HepG2 (cell line): ENCODE data around the gene RBM8A. TPM values are rescaled to one million over a fixed set of nuclear protein-coding genes. Genes with fewer than 3 reads are reported as not detected.

Source experiments
- BRD4 ChIP-seq: sonication (generic); formaldehyde crosslinking; IDR thresholded peaks from 2 replicates; pipeline ENCODE4 v1.4.0; 2020; ENCODE audit warnings: missing genetic modification reagents
- CENPT ChIP-seq: sonication (generic); formaldehyde crosslinking; IDR thresholded peaks from 2 replicates; pipeline ENCODE4 v1.8.0; 2022; ENCODE audit warnings: low read depth, mild to moderate bottlenecking, moderate library complexity, missing genetic modification reagents
- CHD2 ChIP-seq: IDR thresholded peaks from 2 replicates; pipeline ENCODE4 v1.6.1; 2011; ENCODE audit warnings: low read depth, low read length, improper control_type of control experiment
- CREM ChIP-seq, 2 experiments: sonication (generic) in 1 of 2; formaldehyde crosslinking in 1 of 2; IDR thresholded peaks; 2 replicates each; pipeline versions ENCODE4 v1.4.0 to v1.6.1; 2016 to 2020; ENCODE audit warnings: antibody characterized with exemption in 1 of 2, mild to moderate bottlenecking in 1 of 2, missing genetic modification reagents in 1 of 2
- DNMT3B ChIP-seq: conservative IDR thresholded peaks from 2 replicates; pipeline ENCODE4 v1.6.1; 2016; ENCODE audit warnings: missing biosample characterization, control low read depth
- IRX3 ChIP-seq: sonication (generic); formaldehyde crosslinking; IDR thresholded peaks from 2 replicates; pipeline ENCODE4 v1.8.1; 2023; ENCODE audit warnings: mild to moderate bottlenecking, low read depth, missing genetic modification reagents, borderline replicate concordance
- KAT2B ChIP-seq: fragments of 150-350 bp; IDR thresholded peaks from 2 replicates; pipeline ENCODE4 v1.6.1; 2014; ENCODE audit warnings: low read depth, low read length, borderline replicate concordance
- KAT8 ChIP-seq: IDR thresholded peaks from 2 replicates; pipeline ENCODE4 v1.6.1; 2016; ENCODE audit warnings: missing genetic modification reagents, missing compliant biosample characterization
- KDM5A ChIP-seq: fragments of 200-600 bp; sonication (generic); IDR thresholded peaks from 2 replicates; pipeline ENCODE4 v1.7.0; 2018; ENCODE audit warnings: antibody characterized with exemption, mild to moderate bottlenecking, low read length, borderline replicate concordance
- MEIS2 ChIP-seq: sonication (generic); formaldehyde crosslinking; IDR thresholded peaks from 2 replicates; pipeline ENCODE4 v1.9.0; 2021; ENCODE audit warnings: mild to moderate bottlenecking, missing genetic modification reagents
- PAF1 ChIP-seq: IDR thresholded peaks from 2 replicates; pipeline ENCODE4 v1.6.1; 2016; ENCODE audit warnings: missing genetic modification reagents, missing compliant biosample characterization
- PLRG1 ChIP-seq: fragments of 450-650 bp; conservative IDR thresholded peaks from 2 replicates; pipeline ENCODE4 v1.6.1; 2016
- POLR2AphosphoS5 ChIP-seq: IDR thresholded peaks from 2 replicates; pipeline ENCODE4 v1.6.1; 2012; ENCODE audit warnings: low read depth, low read length
- SP5 ChIP-seq: IDR thresholded peaks from 2 replicates; pipeline ENCODE4 v1.6.1; 2016; ENCODE audit warnings: low read depth, borderline replicate concordance
- TFDP1 ChIP-seq: IDR thresholded peaks from 2 replicates; pipeline ENCODE4 v1.6.1; 2016; ENCODE audit warnings: missing compliant biosample characterization, missing genetic modification reagents, borderline replicate concordance
- TOE1 ChIP-seq: sonication (generic); formaldehyde crosslinking; IDR thresholded peaks from 2 replicates; pipeline ENCODE4 v1.4.0; 2020; ENCODE audit warnings: mild to moderate bottlenecking, missing genetic modification reagents
- ZFP91 ChIP-seq: sonication (generic); formaldehyde crosslinking; IDR thresholded peaks from 2 replicates; pipeline ENCODE4 v1.9.0; 2022; ENCODE audit warnings: missing genetic modification reagents, mild to moderate bottlenecking, borderline replicate concordance
- ZNF382 ChIP-seq: sonication (generic); formaldehyde crosslinking; IDR thresholded peaks from 2 replicates; pipeline ENCODE4 v1.5.0; 2020; ENCODE audit warnings: missing genetic modification reagents, mild to moderate bottlenecking, borderline replicate concordance
- ZNF383 ChIP-seq: sonication (generic); formaldehyde crosslinking; IDR thresholded peaks from 2 replicates; pipeline ENCODE4 v1.4.0; 2020; ENCODE audit warnings: missing genetic modification reagents, mild to moderate bottlenecking, borderline replicate concordance
- ZNF687 ChIP-seq: sonication (generic); formaldehyde crosslinking; IDR thresholded peaks from 2 replicates; pipeline ENCODE4 v1.5.1; 2020; ENCODE audit warnings: mild to moderate bottlenecking, missing genetic modification reagents, moderate library complexity
- polyA plus RNA-seq, 8 experiments: library from polyadenylated mRNA; depleted of rRNA in 3 of 8; stranded (reverse) in 7 of 8; unstranded in 1 of 8; fragments of >200 nt; fragmentation: Illumina TruSeq in 4 of 8; extraction: Trizol in 4 of 8; gene quantifications; 2 replicates each; pipeline versions ENCODE4 v1.2.1 to v1.2.3, GENCODE V29; 2011 to 2016; ENCODE audit warnings: low read depth in 4 of 8, missing spikeins in 1 of 8, mixed read lengths in 1 of 8; ENCODE audit not compliant: insufficient read depth in 1 of 8
- total RNA-seq, 5 experiments: library from RNA; depleted of rRNA; stranded (reverse); fragments of >200 nt; fragmentation: Illumina TruSeq; extraction: Trizol; gene quantifications; 2 replicates each; pipeline ENCODE4 v1.2.3, GENCODE V29; 2016; ENCODE audit warnings: low read depth in 1 of 5

Gene RBM8A
- total and polyA plus RNA-seq, 2 of the 13 experiments (the other 11 are each of a cell fraction or from before 2014, with no cell fraction given), result 106 to 162 TPM

GRCh38 chr1:145918992-145919939, 8.0 kb downstream of the RBM8A start (continued):
- TF ChIP-seq PAF1 (CRISPR knock-in tag) (no peak), DNMT3B (no peak), ZNF383 (CRISPR knock-in tag) (no peak), IRX3 (CRISPR knock-in tag) (no peak), SP5 (peak; percentile 36), ZFP91 (CRISPR knock-in tag) (peak; percentile 76; the same call in 1 of the 2 replicates), PLRG1 (no peak), KAT8 (CRISPR knock-in tag) (no peak), BRD4 (CRISPR knock-in tag) (no peak), MEIS2 (CRISPR knock-in tag) (no peak), KDM5A (peak; percentile 39; the same call in 1 of the 2 replicates), TOE1 (CRISPR knock-in tag) (no peak), ZNF687 (peak; percentile 37; the same call in 1 of the 2 replicates), CHD2 (no peak), ZNF382 (CRISPR knock-in tag) (no peak), CENPT (CRISPR knock-in tag) (0 out of 2 replicates have a peak, but pooled peaks have one; percentile 56), CREM (IDR thresholded peaks at IDR 0.05) (no peak; the same call in 1 of the 2 replicates), CREM (CRISPR knock-in tag; IDR thresholded peaks at IDR 0.05) (no peak), POLR2AphosphoS5 (0 out of 2 replicates have a peak, but pooled peaks have one; percentile 22), TFDP1 (CRISPR knock-in tag) (peak; percentile 65; the same call in 1 of the 2 replicates), KAT2B (no peak)
